Neutrophil (primary cell): ENCODE results near the gene TEAD1.

Experiments
- H3K27ac ChIP-seq: fragments of 200-600 bp; sonication (generic); 2 replicates; pipeline ENCODE4 v1.5.1; 2016; ENCODE audit warnings: mild to moderate bottlenecking, moderate library complexity
- H3K27me3 ChIP-seq: fragments of 200-600 bp; sonication (generic); 2 replicates; pipeline ENCODE4 v1.6.0; 2016; ENCODE audit warnings: mild to moderate bottlenecking
- H3K36me3 ChIP-seq: fragments of 200-600 bp; sonication (generic); 2 replicates; pipeline ENCODE4 v1.5.1; 2017
- H3K4me1 ChIP-seq, 2 experiments: fragments of 200-600 bp in 1 of 2; sonication (generic) in 1 of 2; 1 replicate in 1 of 2; 2 replicates in 1 of 2; pipeline versions ENCODE4 v1.5.1 to v1.6.1; 2013 to 2016; ENCODE audit warnings: low read depth in 1 of 2, low read length in 1 of 2, mild to moderate bottlenecking in 1 of 2, moderate library complexity in 1 of 2; ENCODE audit not compliant: control insufficient read depth in 1 of 2, insufficient read depth in 1 of 2
- H3K4me3 ChIP-seq, 2 experiments: fragments of 200-600 bp in 1 of 2; sonication (generic) in 1 of 2; 1 replicate in 1 of 2; 2 replicates in 1 of 2; pipeline ENCODE4 v1.5.1; 2013 to 2016; ENCODE audit warnings: low read depth in 1 of 2, low read length in 1 of 2, mild to moderate bottlenecking in 1 of 2, moderate library complexity in 1 of 2
- H3K9me3 ChIP-seq: fragments of 200-600 bp; sonication (generic); 2 replicates; pipeline ENCODE4 v1.5.1; 2016
- TF ChIP-seq, protein P1 (sequence below): fragments of 200-600 bp; sonication (generic); IDR thresholded peaks from 2 replicates; pipeline ENCODE4 v1.5.1; 2016; ENCODE audit warnings: antibody characterized with exemption

TEAD1 gene

DNA sequence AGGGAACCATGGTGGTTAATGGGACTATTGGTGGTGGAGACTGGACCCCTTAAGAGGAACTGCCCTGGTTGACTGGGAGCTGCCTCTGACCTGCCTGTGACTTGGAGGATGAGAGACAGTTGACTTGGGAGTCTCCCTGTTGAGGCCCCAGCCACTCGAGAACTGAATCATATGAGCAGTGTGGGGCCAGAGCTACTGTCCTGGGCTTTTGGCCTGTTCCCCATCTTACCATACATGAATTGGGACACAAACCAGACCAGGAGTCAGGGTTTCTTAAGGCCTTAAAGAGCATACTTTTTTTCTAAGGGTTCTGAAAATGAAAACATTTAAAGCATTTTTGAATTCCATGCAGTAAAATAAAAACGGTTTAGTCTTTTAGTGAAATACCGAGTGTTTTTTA is 92.8 kb downstream of the TEAD1 start:
- TF ChIP-seq, protein P1, sequence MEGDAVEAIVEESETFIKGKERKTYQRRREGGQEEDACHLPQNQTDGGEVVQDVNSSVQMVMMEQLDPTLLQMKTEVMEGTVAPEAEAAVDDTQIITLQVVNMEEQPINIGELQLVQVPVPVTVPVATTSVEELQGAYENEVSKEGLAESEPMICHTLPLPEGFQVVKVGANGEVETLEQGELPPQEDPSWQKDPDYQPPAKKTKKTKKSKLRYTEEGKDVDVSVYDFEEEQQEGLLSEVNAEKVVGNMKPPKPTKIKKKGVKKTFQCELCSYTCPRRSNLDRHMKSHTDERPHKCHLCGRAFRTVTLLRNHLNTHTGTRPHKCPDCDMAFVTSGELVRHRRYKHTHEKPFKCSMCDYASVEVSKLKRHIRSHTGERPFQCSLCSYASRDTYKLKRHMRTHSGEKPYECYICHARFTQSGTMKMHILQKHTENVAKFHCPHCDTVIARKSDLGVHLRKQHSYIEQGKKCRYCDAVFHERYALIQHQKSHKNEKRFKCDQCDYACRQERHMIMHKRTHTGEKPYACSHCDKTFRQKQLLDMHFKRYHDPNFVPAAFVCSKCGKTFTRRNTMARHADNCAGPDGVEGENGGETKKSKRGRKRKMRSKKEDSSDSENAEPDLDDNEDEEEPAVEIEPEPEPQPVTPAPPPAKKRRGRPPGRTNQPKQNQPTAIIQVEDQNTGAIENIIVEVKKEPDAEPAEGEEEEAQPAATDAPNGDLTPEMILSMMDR = no peak
- Histone ChIP-seq H3K4me1 (no peaks in the 10 kb centered on the region), H3K9me3 (no peaks in the 10 kb centered on the region), H3K27ac (no peak overlapping the region), H3K4me3 (no peak overlapping the region), H3K36me3 (no peaks in the 10 kb centered on the region), H3K27me3 (peaks cover 12% of the 10 kb centered on the region)

DNA sequence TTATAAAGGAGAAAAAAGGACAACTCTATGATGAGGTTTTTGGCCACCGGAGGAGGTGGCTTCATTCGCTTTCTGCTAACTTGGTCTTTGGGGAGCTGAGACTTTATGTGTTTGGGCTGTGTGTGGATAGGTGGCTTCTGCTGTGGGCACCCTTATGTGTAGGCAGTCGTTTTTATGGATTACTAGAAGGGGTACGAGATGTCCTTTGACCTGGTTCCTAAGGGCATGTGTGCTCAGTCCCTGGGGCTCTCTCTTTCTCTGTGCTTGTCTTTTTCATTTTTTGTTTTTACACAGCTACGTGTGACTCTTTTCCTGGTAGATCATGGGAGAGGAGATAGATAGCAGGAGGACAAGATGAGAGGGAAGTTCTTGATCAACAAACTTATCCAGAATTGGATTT is 93.4 kb downstream of the TEAD1 start:
- H3K4me3 ChIP-seq = no peak overlapping the region
- H3K4me1 ChIP-seq = no peaks in the 10 kb centered on the region
- no peak overlapping the region for H3K27ac ChIP-seq
- H3K9me3 ChIP-seq = no peaks in the 10 kb centered on the region
- peaks cover 12% of the 10 kb centered on the region for H3K27me3 ChIP-seq
- TF ChIP-seq, protein P1 = no peak
- H3K36me3 ChIP-seq = no peaks in the 10 kb centered on the region

DNA sequence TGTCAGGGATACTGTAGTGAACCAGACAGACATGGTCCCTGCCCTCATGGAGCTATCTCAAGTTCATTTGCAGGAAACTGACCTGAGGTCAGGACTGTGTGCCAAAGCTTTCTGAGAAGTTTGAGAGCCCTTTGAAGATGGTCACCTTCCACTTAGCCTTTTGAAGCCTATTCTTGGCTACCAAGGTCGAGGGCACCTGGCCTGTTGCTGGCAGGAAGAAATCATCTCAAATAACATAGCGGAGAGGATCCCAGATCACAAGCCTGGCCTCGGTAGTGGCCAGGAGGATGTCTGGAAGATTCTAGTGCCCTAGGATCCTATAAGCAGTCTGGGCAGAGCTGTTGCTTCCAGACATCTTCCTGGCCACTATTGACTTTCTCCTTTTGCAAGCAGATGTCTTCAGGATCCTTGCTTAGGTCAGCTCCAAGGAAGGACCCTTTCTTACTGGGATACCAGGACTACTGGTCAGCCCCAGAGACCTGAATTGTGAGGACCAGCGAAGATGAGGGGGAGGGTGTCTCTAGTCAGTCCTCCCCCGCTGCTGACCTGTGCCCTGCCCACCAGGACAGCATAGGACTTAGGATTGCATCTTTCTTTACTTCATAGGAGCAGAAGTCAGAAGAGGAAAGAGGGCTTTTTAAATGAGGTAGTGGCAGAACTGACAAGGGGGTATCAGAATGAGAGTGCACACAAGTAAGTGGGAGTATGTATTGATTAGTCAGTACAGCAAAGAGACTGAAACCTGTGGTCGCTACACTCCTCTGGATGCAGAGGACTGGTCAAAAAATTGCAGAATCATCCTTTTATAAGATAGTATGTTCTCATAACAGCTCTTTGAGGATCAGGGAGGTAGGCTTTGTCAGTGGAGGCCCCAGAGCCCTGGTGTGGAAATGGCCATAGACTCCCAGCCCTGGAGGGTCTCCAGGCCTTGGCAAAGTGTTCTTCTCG is 94.8 kb downstream of the TEAD1 start:
- TF ChIP-seq, protein P1 = no peak

DNA sequence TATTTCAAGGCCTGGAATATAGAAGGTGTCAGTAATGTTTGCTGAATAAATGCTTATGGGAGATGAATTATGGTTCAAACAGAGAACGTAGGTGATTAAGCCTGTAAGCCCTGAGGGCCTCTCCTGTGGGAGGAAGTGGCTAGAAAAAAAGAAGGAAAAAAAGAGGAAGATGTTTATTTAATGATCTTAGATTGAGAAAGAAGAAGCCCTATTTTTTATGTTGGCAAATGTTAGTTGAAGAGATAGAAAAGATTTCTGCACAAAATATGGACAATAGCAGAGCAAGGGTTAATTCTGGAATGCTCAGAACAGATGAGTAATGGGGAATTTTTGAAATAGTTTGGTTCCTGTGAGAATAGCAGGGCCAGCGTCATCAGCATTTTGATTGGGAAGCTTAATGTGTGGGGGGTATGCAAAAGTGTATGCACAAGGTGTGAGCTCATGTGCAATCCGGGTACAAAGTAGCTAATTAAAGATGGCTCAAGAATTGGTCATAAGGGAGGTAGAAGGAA is 95.7 kb downstream of the TEAD1 start:
- no peak overlapping the region for H3K4me3 ChIP-seq
- peaks cover 7% of the 10 kb centered on the region for H3K27me3 ChIP-seq
- no peaks in the 10 kb centered on the region for H3K9me3 ChIP-seq
- no peaks in the 10 kb centered on the region for H3K36me3 ChIP-seq
- no peaks in the 10 kb centered on the region for H3K4me1 ChIP-seq
- H3K27ac ChIP-seq = no peak overlapping the region
- TF ChIP-seq, protein P1 = no peak

More for the DNA sequence above, 94.8 kb downstream of the TEAD1 start:
- Histone ChIP-seq H3K4me1 (no peaks in the 10 kb centered on the region), H3K36me3 (no peaks in the 10 kb centered on the region), H3K27ac (no peak overlapping the region), H3K9me3 (no peaks in the 10 kb centered on the region), H3K4me3 (no peak overlapping the region), H3K27me3 (peaks cover 7% of the 10 kb centered on the region)

DNA sequence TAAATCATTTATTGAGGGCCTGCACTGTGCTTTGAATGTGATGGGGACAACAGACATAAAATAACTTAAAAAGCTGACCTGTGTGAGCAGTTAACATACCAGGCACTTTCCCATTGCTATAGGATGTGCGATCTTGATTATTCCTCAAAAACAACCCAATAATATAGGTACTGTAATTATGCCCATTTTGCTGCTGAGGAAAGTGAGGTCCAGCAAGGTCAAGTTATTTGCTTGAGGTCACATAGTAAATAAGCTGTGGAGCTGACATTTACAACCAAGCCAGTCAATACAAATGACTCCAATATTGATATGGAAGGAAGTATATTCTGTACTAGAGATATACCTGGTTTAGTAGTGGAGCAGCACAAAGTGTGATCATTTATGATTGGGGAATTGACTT is 96.2 kb downstream of the TEAD1 start:
- Histone ChIP-seq H3K27ac (no peak overlapping the region), H3K27me3 (peaks cover 7% of the 10 kb centered on the region), H3K36me3 (no peaks in the 10 kb centered on the region), H3K4me3 (no peak overlapping the region), H3K9me3 (no peaks in the 10 kb centered on the region), H3K4me1 (no peaks in the 10 kb centered on the region)
- TF ChIP-seq, protein P1 = no peak
